NCI-H446 (cell line): Measurements from ENCODE around the gene RTN4R.

Experiments
- DNase-seq, 2 experiments: peaks; one replicate each; lab custom pipeline; 2025; lab: John Stamatoyannopoulos, UW

Gene RTN4R

DNA sequence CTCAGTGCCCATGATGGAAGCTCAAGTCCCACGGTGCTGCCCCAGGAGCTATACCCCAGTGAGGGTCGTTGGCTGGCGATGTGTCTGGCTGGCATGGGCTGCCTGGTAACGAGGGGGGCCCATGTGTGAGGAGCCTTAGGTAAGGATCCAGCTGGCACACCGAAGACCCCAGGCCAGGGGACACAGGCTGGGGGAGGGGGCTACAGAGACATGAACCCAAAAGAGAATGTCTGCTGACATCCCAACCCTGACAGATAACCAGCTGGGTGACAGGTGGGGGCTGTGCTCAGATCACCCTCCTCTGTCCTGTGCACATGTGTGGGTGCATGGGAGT, 39.2 kb downstream of the RTN4R start:
- DNase-seq = no peak

DNA sequence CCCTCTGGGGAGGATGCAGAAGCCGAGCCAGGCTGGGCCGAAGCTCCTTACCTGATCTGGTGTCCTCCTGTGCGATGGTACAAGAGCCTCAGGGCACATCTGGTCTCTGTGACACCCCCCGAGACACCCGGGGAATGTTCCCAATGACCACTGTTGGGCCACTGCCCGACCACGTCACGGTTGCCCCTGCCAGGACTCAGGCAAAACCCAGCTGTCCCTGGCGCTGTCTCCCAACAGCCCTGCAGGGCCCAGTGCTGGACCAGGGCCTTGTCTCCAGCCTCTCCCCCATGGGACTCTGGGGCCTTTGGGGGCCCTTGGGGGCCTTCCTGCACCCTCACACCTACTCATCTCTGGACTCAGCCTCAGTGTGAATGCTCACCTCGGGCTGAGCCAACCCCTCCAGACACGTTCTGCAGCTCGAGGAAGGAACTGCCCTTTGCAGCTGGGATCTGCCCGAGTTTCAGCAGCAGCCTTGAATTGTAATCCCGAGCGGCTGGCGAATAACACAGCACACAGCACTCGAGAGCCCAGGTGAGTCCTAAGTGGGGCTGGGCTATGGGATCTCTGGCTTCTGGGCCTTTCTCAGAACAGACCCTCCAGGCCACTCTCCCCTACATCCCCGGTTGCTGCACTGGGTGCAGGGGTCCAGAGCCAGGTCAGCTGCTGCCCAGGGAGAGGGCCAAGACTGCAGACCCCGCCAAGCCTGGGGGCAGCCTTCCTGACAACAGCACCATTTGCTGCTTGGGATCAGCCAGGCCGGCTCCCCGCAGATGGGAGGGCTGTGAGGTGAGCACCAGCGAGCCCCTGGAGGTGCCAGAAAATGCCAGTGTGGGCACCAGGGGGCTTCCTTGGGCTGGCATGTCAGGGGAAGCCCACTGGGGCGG, 39.8 kb downstream of the RTN4R start:
- DNase-seq = no peak

DNA sequence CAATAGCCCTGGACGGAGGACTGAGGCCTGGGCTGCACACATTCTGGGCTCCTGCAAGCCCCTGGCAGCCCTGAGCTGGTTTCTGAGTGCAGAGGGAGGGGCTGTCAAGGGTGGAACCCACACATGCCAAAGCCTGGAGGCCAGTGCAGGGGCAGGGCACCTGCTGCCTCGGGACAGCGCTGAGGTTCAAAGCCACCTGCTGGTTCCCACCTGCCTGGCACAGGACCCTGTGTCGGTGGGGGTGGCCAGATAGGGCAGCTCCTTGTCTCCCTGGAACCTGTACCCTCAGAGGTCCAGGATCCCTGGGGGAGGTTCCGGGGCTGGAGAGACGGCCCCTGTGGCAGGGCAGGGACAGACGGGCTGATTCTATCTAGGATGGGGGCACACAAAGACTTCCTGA, 40.8 kb downstream of the RTN4R start:
- DNase-seq = no peak

DNA sequence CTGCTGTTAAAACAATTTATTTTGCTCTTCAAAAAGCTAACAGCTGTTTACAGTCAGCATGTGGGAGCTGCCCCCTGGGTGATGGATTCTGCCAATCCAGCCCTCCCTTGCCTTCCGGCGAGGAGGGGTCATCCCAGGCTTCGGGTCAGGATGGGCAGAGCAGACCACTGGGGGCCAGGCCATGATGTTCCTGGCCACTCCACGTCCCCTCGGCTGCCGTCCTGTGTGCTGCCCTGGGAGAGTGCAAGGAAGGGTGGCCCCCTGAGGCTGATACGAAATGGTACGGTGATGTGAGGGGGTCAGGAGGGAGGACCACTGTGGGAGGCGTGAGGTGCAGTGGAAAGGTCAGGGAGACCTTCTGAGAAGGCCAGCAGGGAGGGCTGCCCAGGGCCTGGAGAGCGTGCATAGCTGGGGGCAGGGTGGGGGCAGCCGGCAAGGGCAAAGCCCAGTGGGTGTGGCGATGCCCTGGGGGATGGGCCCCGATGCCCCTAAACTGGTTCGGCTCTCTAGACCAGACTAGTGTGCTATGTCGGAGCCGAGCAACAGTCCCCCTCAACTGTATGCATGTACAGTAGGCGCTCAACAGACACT, 41.3 kb downstream of the RTN4R start:
- no peak for DNase-seq

DNA sequence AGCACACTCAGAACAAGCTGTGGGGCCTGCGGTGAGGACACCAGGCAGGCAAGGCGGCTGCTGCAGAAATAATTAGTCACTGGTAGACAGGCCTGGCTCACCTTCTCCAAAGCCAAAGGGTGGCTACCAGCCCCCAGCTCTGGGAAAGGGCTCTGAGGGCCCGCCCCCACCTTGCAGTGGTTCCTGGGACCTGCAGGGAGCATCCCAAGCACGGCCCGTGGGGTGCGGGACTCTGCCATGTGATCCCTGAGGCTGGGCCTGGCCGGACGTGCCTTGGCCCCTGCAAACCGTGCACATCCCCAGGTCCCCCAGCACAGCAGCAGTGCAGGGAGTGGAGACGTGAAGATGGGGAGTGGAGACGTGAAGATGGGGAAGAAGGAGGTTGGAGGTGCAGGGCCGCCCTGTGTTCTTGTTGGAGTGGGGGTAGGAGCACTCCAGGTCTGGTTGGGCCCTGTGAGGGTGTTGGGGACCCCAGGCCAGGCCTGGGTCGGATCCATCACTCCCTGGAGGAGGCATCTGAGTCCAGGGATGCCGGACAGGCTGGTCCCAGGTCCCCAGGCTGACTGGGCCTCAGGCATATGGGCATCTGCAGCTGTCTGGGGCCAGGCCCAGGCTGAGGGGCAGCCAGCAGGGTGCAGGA, 41.9 kb downstream of the RTN4R start:
- DNase-seq = no peak

DNA sequence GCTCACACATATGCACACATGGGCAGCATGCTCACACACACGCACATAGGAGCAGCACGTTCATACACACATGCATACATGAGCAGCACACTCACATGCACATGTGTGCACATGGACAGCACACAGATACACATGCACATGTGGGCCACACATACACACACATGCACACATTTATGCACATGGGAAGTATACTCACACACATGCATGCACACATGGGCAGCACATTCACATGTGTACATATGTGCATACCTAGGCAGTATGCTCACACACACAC, 42.5 kb downstream of the RTN4R start:
- DNase-seq = no peak

DNA sequence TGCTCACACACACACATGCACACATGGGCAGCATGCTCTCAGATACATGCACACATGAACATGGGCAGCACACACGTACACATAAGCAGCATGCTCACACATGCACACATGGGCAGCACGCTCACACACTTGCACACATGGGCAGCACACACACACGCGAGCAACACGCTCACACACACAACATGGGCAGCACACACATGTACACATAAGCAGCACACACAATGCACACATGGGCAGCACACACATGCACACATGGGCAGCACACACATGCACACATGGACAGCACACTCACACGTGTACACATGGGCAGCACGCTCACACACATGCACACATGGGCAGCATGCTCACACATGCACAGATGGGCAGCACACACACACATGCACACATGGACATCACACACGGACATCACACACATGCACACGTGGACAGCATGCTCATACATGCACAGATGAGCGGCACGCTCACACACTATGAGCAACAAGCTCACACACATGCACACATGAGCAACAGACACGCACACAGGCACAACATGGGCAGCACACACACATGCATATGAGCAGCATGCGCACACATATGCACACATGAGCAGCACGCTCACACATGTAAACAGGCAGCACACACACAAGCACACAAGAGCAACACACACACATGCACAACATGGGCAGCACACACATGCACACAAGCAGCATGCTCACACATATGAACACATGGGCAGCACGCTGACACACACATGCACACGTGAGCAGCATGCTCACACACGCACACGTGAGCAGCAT, 43.0 kb downstream of the RTN4R start:
- DNase-seq = no peak

DNA sequence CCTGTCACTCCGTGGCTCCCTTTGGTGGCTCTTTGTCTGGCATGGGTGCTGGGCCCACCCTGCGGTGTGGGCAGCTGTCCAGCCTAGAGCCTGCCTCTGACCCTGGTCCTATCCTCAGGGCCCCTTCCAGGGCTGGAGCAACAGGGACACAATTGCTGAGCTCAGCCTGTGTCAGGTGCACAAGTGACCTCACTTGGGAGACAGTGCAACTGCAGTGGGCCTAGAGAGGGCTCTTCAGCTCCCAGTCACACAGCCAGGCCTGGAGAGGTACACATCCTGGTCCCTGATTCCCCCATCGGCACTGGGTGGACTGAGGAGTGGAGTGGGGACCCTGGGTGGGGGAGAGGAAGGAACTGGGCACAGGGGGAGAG, 43.9 kb downstream of the RTN4R start:
- DNase-seq = no peak

DNA sequence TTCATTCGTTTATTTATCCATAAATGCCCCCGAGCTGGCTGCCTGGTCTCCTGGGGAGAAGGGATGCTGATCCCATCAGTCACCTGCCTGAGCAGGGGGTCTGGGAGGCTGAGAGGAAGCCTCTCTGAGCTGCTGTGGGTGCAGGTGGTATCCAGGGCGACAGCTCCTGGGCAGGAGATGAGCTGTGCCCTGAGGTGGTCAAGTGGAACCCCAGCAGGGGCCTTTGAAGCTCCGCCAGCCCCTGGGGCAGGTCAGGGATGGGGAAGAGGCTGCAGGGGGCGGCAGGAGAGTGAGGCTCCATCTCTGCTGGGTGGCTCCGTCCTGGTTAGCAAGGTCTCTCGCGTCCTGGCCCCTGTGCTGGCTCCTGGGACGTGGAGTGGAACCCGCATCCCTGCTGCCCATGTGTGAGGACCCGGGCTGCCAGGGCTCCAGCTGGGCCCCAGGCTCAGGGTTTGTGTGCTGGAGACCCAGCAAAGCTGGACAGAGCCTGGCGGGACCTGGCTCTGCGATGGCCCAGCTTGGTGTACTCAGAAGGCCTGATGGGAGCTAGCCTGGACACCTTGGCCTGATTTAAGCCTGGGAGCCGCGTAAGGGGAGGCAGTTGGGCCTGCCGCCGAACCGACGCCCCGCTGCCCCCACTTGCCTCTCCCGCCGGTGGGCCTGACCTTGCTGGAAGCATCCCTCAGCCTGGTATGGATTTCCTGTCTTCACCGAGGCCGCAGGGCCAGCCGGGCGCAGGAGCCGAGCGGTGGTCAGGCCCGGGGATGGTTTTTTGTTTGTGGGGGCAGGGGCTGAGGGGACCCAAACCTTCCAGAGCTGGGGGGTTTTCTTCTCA, 44.5 kb downstream of the RTN4R start:
- no peak for DNase-seq

DNA sequence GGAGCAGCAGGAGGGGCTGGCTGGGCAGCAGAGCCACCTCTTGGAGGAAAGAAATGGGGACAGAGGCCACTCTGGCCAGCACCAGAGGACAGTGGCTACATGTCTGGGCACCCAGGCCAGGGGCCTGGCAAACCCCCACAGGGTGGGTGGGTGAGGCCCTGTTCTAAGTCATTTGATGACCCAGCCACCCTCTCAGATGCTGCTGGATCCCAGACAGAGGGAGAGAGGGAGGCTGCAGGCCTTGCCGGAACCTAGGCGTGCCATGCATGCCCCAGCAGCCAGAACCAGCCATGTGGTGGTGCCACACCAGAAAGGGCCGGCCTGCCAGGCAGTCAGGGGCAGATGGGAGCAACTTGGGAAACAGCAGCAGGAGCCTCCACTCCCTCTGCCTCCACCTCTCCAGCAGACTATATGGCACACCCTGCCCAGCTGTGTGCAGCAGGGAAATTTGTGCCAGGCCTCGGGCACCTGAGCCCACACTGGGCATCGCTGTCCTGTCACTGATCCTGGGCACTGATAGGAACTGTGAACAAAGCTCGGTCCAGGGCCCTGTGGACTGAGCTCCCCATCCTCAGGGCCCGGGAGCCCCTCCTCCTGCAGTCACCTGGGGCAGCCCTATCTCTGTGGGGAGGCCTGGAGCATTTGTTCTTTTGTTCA, 45.2 kb downstream of the RTN4R start:
- no peak for DNase-seq

DNA sequence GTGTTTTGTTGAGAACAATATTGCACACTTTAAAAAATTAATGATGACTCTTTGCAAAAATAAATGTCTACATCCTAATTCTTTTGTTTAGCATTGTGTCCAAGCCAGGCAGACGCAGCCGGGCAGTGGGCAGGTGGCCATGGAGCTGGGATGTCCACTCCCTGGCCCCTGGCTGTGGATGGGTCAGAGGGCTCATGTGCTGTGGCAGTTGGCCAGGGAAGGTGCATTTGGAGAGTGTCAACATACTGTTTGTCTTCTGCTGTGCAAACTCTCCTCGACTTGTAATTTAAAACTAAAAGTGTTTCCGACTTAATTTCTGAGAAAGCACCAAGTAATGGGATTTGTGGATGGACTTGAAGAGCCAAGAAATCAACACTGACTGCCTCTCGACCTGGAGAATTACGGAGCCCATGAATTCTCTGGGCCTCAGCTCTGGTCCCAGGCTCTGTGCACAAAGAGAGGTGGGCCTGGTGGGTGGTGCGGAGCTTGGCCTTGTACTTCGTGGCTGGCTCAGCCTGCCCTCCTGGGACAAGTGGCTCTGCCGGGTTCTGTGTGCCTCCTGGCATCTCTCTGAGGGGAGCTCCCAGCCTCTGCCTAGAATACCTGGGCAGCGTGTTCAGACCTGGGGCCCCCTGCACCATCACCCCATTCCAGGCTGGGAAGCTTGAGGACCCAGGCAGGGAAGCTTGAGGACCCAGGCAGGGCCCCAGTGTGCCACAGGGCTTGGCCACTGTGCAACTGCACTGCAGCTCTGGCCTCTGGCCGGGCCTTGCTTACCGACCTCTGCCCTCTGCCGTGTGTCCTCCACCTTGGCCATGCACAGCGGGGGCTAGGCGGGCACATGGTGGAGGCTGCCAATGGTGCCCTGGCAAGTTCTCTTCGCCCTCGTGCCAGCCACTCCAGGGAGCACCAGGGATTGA, 46.4 kb downstream of the RTN4R start:
- no peak for DNase-seq

DNA sequence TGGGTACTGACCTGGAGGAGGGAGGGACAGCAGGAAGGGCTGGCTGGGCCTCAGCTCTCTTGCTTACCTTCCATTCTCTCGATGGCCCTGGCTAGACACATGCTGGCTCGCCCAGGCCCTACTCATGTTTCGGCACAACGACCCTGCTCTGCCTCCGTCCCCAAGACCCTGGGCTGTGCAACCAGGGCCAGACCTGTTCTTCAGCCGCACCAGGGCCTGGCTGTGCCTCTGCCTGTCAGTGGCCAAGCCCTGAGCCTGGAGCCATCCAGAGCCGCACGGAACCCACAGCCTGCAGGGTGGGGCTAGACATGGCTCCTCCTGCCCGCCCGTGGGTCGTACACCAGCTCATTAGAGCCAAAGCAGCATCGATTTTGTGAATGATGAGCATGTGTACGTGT, 47.5 kb downstream of the RTN4R start:
- no peak for DNase-seq

DNA sequence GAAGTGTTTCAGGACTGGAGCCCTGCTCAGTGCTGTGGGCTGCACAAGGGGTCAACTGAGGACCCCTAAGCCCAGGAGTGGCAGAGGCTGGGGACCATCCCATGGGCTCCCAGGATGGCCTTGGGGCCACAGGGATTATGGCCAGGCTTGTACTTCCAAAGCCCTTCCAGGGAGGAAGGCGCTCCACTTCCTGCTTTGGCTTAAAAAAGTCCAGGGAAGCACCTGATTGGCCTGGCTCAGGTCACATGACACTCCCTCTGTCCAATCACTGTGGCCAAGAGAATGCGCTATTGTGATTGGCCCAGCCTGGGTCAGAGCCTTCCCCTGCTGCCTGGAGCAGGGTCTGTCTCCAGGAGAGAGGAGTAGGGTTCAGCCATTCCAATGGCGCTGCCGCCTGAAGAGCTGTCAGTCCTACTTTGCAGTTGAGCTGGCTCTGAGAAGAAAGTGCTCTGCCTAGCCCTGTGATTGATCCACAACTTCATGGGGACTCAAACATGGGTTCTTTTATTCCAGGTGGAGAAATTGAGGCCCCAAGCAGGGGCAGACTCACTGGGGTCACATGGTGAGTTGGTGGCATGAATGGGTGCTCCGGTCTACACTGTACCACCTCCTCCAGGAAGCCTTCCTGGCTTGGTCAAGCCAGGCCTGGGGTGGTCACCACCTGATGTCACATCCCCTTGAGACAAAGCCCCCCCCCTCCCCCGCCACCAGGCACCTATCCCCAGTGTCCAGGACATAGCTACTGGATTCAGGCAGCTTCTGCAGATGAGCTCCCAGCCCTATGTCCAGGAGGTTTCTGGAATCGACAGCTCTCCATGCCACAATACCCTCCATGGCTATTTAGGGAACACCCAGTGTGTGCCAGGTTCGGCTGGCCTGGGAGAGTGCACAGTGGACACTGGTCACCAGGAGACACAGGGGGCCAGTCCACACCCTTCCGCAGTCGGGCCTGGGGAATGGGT, 48.2 kb downstream of the RTN4R start:
- DNase-seq = no peak

DNA sequence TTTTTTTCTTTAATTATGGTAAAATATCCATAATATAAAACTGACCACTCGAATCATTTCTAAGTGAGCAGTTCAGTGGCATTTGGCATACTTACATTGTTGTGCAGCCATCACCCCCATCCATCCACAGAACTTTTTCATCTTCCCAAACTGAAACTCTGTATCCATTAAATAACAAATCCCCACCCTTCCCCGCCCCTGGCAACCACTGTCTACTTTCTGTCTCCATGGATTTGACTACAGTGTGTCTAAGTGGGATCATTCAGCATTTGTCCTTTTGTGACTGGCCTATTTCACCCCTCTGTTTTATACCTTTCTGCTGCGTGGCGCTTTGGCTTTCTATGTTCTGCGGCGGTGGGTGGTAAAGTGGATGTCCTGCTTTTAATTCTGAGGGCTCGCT, 49.1 kb downstream of the RTN4R start:
- DNase-seq = no peak

DNA sequence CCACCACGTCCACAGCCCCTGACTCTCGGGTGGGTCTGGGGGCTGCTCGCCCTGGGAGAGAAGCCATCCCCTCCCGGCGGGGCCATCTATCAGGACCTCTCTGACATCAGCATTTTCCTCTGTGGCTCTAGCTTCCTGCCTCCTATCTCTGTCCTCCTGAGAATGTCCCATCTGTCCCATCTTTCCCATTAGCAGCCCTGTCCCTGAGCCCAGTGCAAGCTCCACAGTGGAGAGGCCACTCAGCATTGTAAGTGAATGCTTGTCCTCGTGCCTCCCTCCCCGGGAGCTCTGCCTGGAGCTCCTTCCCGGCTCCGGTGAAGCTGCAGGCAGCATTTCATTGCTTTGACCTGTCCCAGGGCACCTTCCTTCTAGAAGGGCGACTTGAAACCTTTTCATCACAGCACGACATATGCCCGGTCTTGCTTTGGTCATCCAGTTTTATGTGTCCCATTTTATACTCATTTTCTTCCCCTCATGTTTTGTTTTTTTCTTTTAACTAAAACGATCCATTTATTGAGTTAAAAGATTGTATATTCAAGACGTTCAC, 49.7 kb downstream of the RTN4R start:
- no peak for DNase-seq

DNA sequence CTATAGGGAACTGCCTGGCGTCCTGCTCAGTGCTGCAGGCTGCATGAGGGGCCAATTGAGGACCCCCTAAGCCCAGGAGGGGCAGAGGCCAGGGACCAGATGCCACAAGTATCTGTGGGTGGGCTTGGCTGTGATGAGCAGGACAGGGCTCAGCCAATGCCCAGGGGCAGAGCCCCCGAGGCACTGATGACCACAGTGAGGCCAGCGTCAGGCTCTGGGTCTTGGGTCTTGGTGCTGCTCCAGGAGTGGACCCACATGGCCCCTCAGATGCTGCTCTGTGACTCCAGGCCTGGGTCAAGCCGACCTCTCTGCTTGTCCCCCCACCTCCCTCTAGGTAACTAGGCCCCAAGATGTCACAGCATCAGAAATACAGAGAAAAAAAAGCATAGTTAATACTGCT, 50.6 kb downstream of the RTN4R start:
- no peak for DNase-seq

DNA sequence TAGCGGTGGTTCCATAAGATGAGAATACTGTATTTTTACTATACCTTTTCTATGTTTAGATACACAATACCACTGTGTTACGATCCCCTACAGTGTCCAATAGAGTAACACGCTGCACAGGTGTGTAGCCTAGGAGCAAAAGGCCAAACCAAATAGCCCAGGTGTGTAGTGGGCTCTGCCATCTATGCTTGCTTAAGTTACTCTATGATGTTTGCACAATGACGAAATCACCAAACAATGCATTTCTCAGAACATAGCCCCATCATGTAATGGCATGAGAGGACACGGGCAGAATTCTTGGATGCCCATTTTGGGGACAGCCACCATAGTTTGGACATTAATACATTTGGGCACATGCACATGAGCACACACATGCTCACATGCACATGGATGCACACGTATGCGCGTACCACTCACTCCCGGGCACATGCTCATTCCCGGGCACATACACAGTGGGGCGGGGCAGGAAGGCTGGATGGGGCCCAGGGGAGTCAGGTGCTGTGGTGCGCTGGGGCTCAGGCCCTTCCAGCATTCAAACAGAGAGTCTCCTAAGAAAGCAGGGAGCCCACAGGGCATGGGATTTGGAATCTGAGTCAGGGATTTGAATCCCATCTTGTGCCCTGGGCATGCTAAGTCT, 51.1 kb downstream of the RTN4R start:
- no peak for DNase-seq

DNA sequence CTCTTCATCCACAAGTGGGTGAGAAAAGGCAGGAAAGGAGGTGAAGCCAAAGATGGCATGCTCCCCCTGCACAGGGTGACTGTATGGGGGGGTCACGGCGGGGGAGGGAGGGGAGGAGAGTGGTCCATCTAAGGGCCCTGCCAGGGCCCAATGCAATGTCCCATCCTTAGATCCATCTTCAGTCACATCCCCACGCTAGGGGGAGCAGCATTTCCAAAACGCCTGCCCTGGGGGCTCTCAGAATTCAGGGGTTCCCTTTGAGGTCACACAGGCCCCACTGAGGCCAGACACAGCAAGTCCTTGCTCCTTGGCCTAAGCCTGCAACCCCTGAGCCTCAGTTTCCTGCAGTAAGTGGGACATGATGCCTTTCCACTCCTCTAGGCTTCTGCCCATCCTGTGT, 52.4 kb downstream of the RTN4R start:
- DNase-seq = no peak
